Measurements from ENCODE around the gene VOPP1.
"Not testable (repeated sequence)": the region's sequence is repeated elsewhere in the genome, so short reads cannot be mapped to it uniquely, and the experiment has no call there.

The VOPP1 gene, protein sequence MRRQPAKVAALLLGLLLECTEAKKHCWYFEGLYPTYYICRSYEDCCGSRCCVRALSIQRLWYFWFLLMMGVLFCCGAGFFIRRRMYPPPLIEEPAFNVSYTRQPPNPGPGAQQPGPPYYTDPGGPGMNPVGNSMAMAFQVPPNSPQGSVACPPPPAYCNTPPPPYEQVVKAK

GRCh38 chr7:55572378-55573233, at the start of gene VOPP1:
TSS of gene VOPP1 (minus strand) at chr7:55572502. CDS start at chr7:55572324, 178 bp downstream.
- H3K4me3 ChIP-seq (ENCODE audit: low read length): peak within 1 kb of the TSS; percentile 93
- no peak within 1 kb of the TSS for H3K27ac ChIP-seq (ENCODE audit: low read length)
- H3K9me3 ChIP-seq (ENCODE audit: control insufficient read depth, insufficient read depth, low read length): no peaks in the 10 kb centered on the region
- no peaks in the 10 kb centered on the region for H3K36me3 ChIP-seq (ENCODE audit: control insufficient read depth, insufficient read depth, low read length)
- no peak for DNase-seq (ENCODE audit: low read depth, low spot score)
- H3K27me3 ChIP-seq (ENCODE audit: control insufficient read depth, insufficient read depth, low read length): no peaks in the 10 kb centered on the region
- no CpG with 5 or more reads among the region's 77 CpGs for WGBS (ENCODE audit: insufficient coverage, insufficient read length)
- H3K4me1 ChIP-seq (ENCODE audit: control insufficient read depth, insufficient read depth, low read length): peaks cover 1% of the 10 kb centered on the region; the same call in 1 of the 2 replicates

- Histone ChIP-seq H3K27me3 (ENCODE audit: control insufficient read depth, insufficient read depth, low read length) (no peaks in the 10 kb centered on the region), H3K4me1 (ENCODE audit: control insufficient read depth, insufficient read depth, low read length) (no peaks in the 10 kb centered on the region), H3K9me3 (ENCODE audit: control insufficient read depth, insufficient read depth, low read length) (peaks cover 2% of the 10 kb centered on the region), H3K4me3 (ENCODE audit: low read length) (no peak overlapping the region), H3K36me3 (ENCODE audit: control insufficient read depth, insufficient read depth, low read length) (no peaks in the 10 kb centered on the region), H3K27ac (ENCODE audit: low read length) (no peak overlapping the region)
- no CpG with 5 or more reads among the region's 3 CpGs for WGBS (ENCODE audit: insufficient coverage, insufficient read length)
- no peak for DNase-seq (ENCODE audit: low read depth, low spot score)
Measured at GRCh38 chr7:55618913-55619312, 46.6 kb upstream of the VOPP1 start.

GRCh38 chr7:55614365-55615064, 42.2 kb upstream of the VOPP1 start:
- H3K9me3 ChIP-seq (ENCODE audit: control insufficient read depth, insufficient read depth, low read length); H3K4me1 ChIP-seq (ENCODE audit: control insufficient read depth, insufficient read depth, low read length); H3K4me3 ChIP-seq (ENCODE audit: low read length); H3K27ac ChIP-seq (ENCODE audit: low read length); H3K36me3 ChIP-seq (ENCODE audit: control insufficient read depth, insufficient read depth, low read length); DNase-seq (ENCODE audit: low read depth, low spot score); H3K27me3 ChIP-seq (ENCODE audit: control insufficient read depth, insufficient read depth, low read length): not testable (repeated sequence)
- no CpG with 5 or more reads among the region's 2 CpGs for WGBS (ENCODE audit: insufficient coverage, insufficient read length)

GRCh38 chr7:55609726-55610125, 37.4 kb upstream of the VOPP1 start:
- not testable (repeated sequence) for DNase-seq (ENCODE audit: low read depth, low spot score); H3K27me3 ChIP-seq (ENCODE audit: control insufficient read depth, insufficient read depth, low read length); H3K4me1 ChIP-seq (ENCODE audit: control insufficient read depth, insufficient read depth, low read length); H3K36me3 ChIP-seq (ENCODE audit: control insufficient read depth, insufficient read depth, low read length); H3K9me3 ChIP-seq (ENCODE audit: control insufficient read depth, insufficient read depth, low read length); H3K4me3 ChIP-seq (ENCODE audit: low read length); H3K27ac ChIP-seq (ENCODE audit: low read length)
- no CpG with 5 or more reads among the region's 1 CpG for WGBS (ENCODE audit: insufficient coverage, insufficient read length)

GRCh38 chr7:55605661-55606060, 33.4 kb upstream of the VOPP1 start:
- DNase-seq (ENCODE audit: low read depth, low spot score); H3K9me3 ChIP-seq (ENCODE audit: control insufficient read depth, insufficient read depth, low read length); H3K36me3 ChIP-seq (ENCODE audit: control insufficient read depth, insufficient read depth, low read length); H3K27me3 ChIP-seq (ENCODE audit: control insufficient read depth, insufficient read depth, low read length); H3K27ac ChIP-seq (ENCODE audit: low read length); H3K4me1 ChIP-seq (ENCODE audit: control insufficient read depth, insufficient read depth, low read length); H3K4me3 ChIP-seq (ENCODE audit: low read length): not testable (repeated sequence)

- WGBS (ENCODE audit: insufficient coverage, insufficient read length): no CpG with 5 or more reads among the region's 4 CpGs
- not testable (repeated sequence) for H3K36me3 ChIP-seq (ENCODE audit: control insufficient read depth, insufficient read depth, low read length); H3K9me3 ChIP-seq (ENCODE audit: control insufficient read depth, insufficient read depth, low read length); DNase-seq (ENCODE audit: low read depth, low spot score); H3K27me3 ChIP-seq (ENCODE audit: control insufficient read depth, insufficient read depth, low read length); H3K4me1 ChIP-seq (ENCODE audit: control insufficient read depth, insufficient read depth, low read length); H3K27ac ChIP-seq (ENCODE audit: low read length); H3K4me3 ChIP-seq (ENCODE audit: low read length)
Measured at GRCh38 chr7:55597944-55598499, 25.7 kb upstream of the VOPP1 start.

- not testable (repeated sequence) for H3K4me3 ChIP-seq (ENCODE audit: low read length); H3K27me3 ChIP-seq (ENCODE audit: control insufficient read depth, insufficient read depth, low read length); H3K9me3 ChIP-seq (ENCODE audit: control insufficient read depth, insufficient read depth, low read length); H3K4me1 ChIP-seq (ENCODE audit: control insufficient read depth, insufficient read depth, low read length); DNase-seq (ENCODE audit: low read depth, low spot score); H3K27ac ChIP-seq (ENCODE audit: low read length); H3K36me3 ChIP-seq (ENCODE audit: control insufficient read depth, insufficient read depth, low read length)
- no CpG with 5 or more reads among the region's 2 CpGs for WGBS (ENCODE audit: insufficient coverage, insufficient read length)
Measured at GRCh38 chr7:55597214-55597739, 25.0 kb upstream of the VOPP1 start.

DNA sequence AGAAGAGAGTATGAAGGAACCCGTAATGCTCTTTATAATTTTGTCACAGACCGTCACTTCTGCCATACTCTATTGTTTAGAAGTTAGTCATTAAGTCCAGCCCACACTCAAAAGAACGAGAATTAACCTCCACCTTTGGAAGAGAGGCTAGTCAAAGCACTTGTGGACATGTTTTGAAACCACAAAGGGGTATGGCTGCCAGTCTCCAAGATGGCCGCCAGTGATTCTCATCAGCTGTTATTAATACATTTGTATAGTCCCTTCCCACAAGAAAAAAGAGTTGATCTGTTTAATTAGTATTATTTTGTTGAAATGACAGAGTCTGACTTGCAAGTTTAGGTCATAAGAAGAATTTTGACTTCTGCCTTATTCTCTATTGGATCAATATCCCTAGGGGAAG, 23.2 kb upstream of the VOPP1 start:
- Histone ChIP-seq H3K4me3 (ENCODE audit: low read length) (no peak overlapping the region), H3K27ac (ENCODE audit: low read length) (no peak overlapping the region), H3K36me3 (ENCODE audit: control insufficient read depth, insufficient read depth, low read length) (no peaks in the 10 kb centered on the region), H3K27me3 (ENCODE audit: control insufficient read depth, insufficient read depth, low read length) (no peaks in the 10 kb centered on the region), H3K9me3 (ENCODE audit: control insufficient read depth, insufficient read depth, low read length) (no peaks in the 10 kb centered on the region), H3K4me1 (ENCODE audit: control insufficient read depth, insufficient read depth, low read length) (no peaks in the 10 kb centered on the region)
- DNase-seq (ENCODE audit: low read depth, low spot score): no peak
- no CpG with 5 or more reads among the region's 4 CpGs for WGBS (ENCODE audit: insufficient coverage, insufficient read length)

DNA sequence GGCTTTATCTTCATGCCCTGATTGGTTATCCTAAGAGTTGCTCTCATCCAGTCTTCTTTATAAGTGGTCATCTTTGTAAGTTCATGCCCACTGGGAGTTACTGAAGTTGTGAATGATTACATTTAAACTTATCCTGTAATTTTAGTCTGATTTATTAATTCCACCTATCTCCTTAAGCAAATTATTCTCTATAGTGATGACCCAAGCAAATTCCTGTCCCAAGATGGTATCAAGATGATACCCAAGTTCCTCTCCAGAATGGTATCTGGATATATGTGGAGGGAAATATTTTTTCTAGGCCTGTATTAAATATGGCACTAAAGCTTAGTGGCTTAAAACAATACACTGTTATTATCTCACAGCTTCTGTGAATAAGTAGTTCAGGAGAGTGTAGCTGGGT, 22.6 kb upstream of the VOPP1 start:
- no peak overlapping the region for H3K27ac ChIP-seq (ENCODE audit: low read length)
- H3K9me3 ChIP-seq (ENCODE audit: control insufficient read depth, insufficient read depth, low read length): no peaks in the 10 kb centered on the region

GRCh38 chr7:55594414-55594813, 22.1 kb upstream of the VOPP1 start:
- H3K9me3 ChIP-seq (ENCODE audit: control insufficient read depth, insufficient read depth, low read length): no peaks in the 10 kb centered on the region
- DNase-seq (ENCODE audit: low read depth, low spot score): no peak
- no peaks in the 10 kb centered on the region for H3K4me1 ChIP-seq (ENCODE audit: control insufficient read depth, insufficient read depth, low read length)
- no peaks in the 10 kb centered on the region for H3K36me3 ChIP-seq (ENCODE audit: control insufficient read depth, insufficient read depth, low read length)
- no peaks in the 10 kb centered on the region for H3K27me3 ChIP-seq (ENCODE audit: control insufficient read depth, insufficient read depth, low read length)
- no peak overlapping the region for H3K27ac ChIP-seq (ENCODE audit: low read length)
- H3K4me3 ChIP-seq (ENCODE audit: low read length): no peak overlapping the region
- no CpG with 5 or more reads among the region's 10 CpGs for WGBS (ENCODE audit: insufficient coverage, insufficient read length)

More for the DNA sequence above, 22.6 kb upstream of the VOPP1 start:
- DNase-seq (ENCODE audit: low read depth, low spot score): no peak
- no peaks in the 10 kb centered on the region for H3K36me3 ChIP-seq (ENCODE audit: control insufficient read depth, insufficient read depth, low read length)
- H3K4me1 ChIP-seq (ENCODE audit: control insufficient read depth, insufficient read depth, low read length): no peaks in the 10 kb centered on the region
- no peaks in the 10 kb centered on the region for H3K27me3 ChIP-seq (ENCODE audit: control insufficient read depth, insufficient read depth, low read length)
- H3K4me3 ChIP-seq (ENCODE audit: low read length): no peak overlapping the region
